HepG2 (cell line): ENCODE results near the gene PYGO2. TPM values are rescaled to one million over a fixed set of nuclear protein-coding genes. Genes with fewer than 3 reads are reported as not detected.

Source experiments
- AHR ChIP-seq: IDR thresholded peaks from 2 replicates; pipeline ENCODE4 v1.6.1; 2018; ENCODE audit warnings: missing genetic modification reagents, missing compliant biosample characterization
- ELF3 ChIP-seq: IDR thresholded peaks from 2 replicates; pipeline ENCODE4 v1.6.1; 2016; ENCODE audit warnings: missing genetic modification reagents, missing compliant biosample characterization
- HNF4G ChIP-seq, 2 experiments: sonication (generic) in 1 of 2; formaldehyde crosslinking in 1 of 2; IDR thresholded peaks; 2 replicates each; pipeline versions ENCODE4 v1.4.0 to v1.6.1; 2011 to 2020; ENCODE audit warnings: borderline replicate concordance in 2 of 2, low read depth in 2 of 2, mild to moderate bottlenecking in 2 of 2, low read length in 1 of 2, missing genetic modification reagents in 1 of 2, moderate library complexity in 1 of 2
- HOXA3 ChIP-seq: sonication (generic); formaldehyde crosslinking; IDR thresholded peaks from 2 replicates; pipeline ENCODE4 v1.5.0; 2020; ENCODE audit warnings: missing genetic modification reagents
- MEF2D ChIP-seq: sonication (generic); formaldehyde crosslinking; IDR thresholded peaks from 2 replicates; pipeline ENCODE4 v1.5.1; 2020; ENCODE audit warnings: mild to moderate bottlenecking, missing genetic modification reagents
- NFE2L2 ChIP-seq: fragments of 150-350 bp; IDR thresholded peaks from 2 replicates; pipeline ENCODE4 v1.6.1; 2014; ENCODE audit warnings: low read length
- NONO ChIP-seq, 2 experiments: fragments of 450-650 bp in 1 of 2; sonication (generic) in 1 of 2; formaldehyde crosslinking in 1 of 2; IDR thresholded peaks in 1 of 2; conservative IDR thresholded peaks in 1 of 2; 2 replicates each; pipeline versions ENCODE4 v1.6.1 to v1.8.0; 2017 to 2022; ENCODE audit warnings: mild to moderate bottlenecking in 1 of 2, missing genetic modification reagents in 1 of 2, moderate library complexity in 1 of 2
- NR2F2 ChIP-seq: IDR thresholded peaks from 2 replicates; pipeline ENCODE4 v1.6.1; 2012; ENCODE audit warnings: low read depth, inconsistent platforms, borderline replicate concordance
- POGZ ChIP-seq: sonication (generic); formaldehyde crosslinking; IDR thresholded peaks from 2 replicates; pipeline ENCODE4 v1.4.0; 2020; ENCODE audit warnings: mild to moderate bottlenecking, missing genetic modification reagents
- TBL1XR1 ChIP-seq: fragments of 150-350 bp; IDR thresholded peaks from 2 replicates; pipeline ENCODE4 v1.6.1; 2014; ENCODE audit warnings: borderline replicate concordance, low read length; ENCODE audit not compliant: partially characterized antibody
- TCF7L2 ChIP-seq: IDR thresholded peaks from 2 replicates; pipeline ENCODE4 v1.6.1; 2011; ENCODE audit warnings: mild to moderate bottlenecking, low read depth, low read length, moderate library complexity
- ZBTB25 ChIP-seq: IDR thresholded peaks from 2 replicates; pipeline ENCODE4 v1.6.1; 2018; ENCODE audit warnings: missing genetic modification reagents
- ZBTB43 ChIP-seq: sonication (generic); formaldehyde crosslinking; conservative IDR thresholded peaks from 2 replicates; pipeline ENCODE4 v1.4.0; 2020; ENCODE audit warnings: missing genetic modification reagents
- ZNF557 ChIP-seq: sonication (generic); formaldehyde crosslinking; IDR thresholded peaks from 2 replicates; pipeline ENCODE4 v1.4.0; 2020; ENCODE audit warnings: missing genetic modification reagents
- ZNF567 ChIP-seq: sonication (generic); formaldehyde crosslinking; IDR thresholded peaks from 2 replicates; pipeline ENCODE4 v1.8.1; 2023; ENCODE audit warnings: mild to moderate bottlenecking, missing genetic modification reagents, borderline replicate concordance
- ZNF639 ChIP-seq: conservative IDR thresholded peaks from 2 replicates; pipeline ENCODE4 v1.6.1; 2018; ENCODE audit warnings: missing genetic modification reagents
- ZNF839 ChIP-seq: sonication (generic); formaldehyde crosslinking; IDR thresholded peaks from 2 replicates; pipeline ENCODE4 v1.4.0; 2020; ENCODE audit warnings: missing genetic modification reagents, mild to moderate bottlenecking, borderline replicate concordance
- ZNF841 ChIP-seq: sonication (generic); formaldehyde crosslinking; IDR thresholded peaks from 2 replicates; pipeline ENCODE4 v1.8.1; 2023; ENCODE audit warnings: missing genetic modification reagents, borderline replicate concordance
- ZSCAN12 ChIP-seq: sonication (generic); formaldehyde crosslinking; IDR thresholded peaks from 2 replicates; pipeline ENCODE4 v1.9.0; 2021; ENCODE audit warnings: mild to moderate bottlenecking, missing genetic modification reagents
- polyA plus RNA-seq, 8 experiments: library from polyadenylated mRNA; depleted of rRNA in 3 of 8; stranded (reverse) in 7 of 8; unstranded in 1 of 8; fragments of >200 nt; fragmentation: Illumina TruSeq in 4 of 8; extraction: Trizol in 4 of 8; gene quantifications; 2 replicates each; pipeline versions ENCODE4 v1.2.1 to v1.2.3, GENCODE V29; 2011 to 2016; ENCODE audit warnings: low read depth in 4 of 8, missing spikeins in 1 of 8, mixed read lengths in 1 of 8; ENCODE audit not compliant: insufficient read depth in 1 of 8
- total RNA-seq, 5 experiments: library from RNA; depleted of rRNA; stranded (reverse); fragments of >200 nt; fragmentation: Illumina TruSeq; extraction: Trizol; gene quantifications; 2 replicates each; pipeline ENCODE4 v1.2.3, GENCODE V29; 2016; ENCODE audit warnings: low read depth in 1 of 5
- TF ChIP-seq, protein P1 (sequence below): IDR thresholded peaks from 2 replicates; pipeline ENCODE4 v1.6.1; 2016; ENCODE audit warnings: missing compliant biosample characterization, missing genetic modification reagents, borderline replicate concordance
- TF ChIP-seq, protein P2 (sequence below): sonication (generic); formaldehyde crosslinking; IDR thresholded peaks from 2 replicates; pipeline ENCODE4 v1.4.0; 2020; ENCODE audit warnings: missing genetic modification reagents, borderline replicate concordance

The PYGO2 gene
- total and polyA plus RNA-seq, 2 of the 13 experiments (the other 11 are each of a cell fraction or from before 2014, with no cell fraction given), result 20.3 to 21.8 TPM

DNA sequence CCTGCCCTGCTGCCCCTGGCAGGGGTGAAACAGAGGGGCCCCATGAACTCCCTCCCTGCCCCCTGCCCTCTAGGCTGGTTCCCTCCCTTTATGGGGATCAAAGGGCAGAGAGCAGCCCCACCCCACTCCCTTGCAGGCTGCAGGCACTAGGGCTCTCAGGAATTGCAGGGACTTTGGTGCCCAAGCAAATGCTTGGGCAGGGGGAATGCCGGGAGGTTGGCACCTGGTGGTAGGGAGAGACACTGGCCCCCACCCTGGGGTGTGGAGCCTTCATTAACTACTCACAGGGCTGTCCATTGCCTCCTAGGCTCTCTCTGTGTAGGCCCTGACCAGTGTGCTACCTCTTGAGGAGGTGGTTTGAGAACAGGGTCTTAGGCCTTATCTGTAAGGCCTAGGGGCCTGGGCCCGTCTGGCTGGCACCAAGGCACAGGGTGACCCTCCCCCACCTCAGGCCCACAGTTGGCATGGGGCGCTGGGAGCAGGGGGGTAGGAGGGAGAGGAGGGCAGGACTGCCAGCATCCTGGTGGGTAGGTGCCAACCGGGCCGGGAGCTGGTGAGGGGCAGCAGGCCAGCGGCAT lies 45.8 kb upstream of the PYGO2 start (continued):
- TF ChIP-seq NFE2L2, result no peak
- no peak for TF ChIP-seq ZNF557 (CRISPR knock-in tag)
- TF ChIP-seq TBL1XR1, result no peak
- TF ChIP-seq HNF4G (IDR thresholded peaks at IDR 0.05; ENCODE audit: borderline replicate concordance, low read depth, low read length), result peak; percentile 85
- 0 out of 2 replicates have a peak, but pooled peaks have one; percentile 27 for TF ChIP-seq HNF4G (CRISPR knock-in tag; IDR thresholded peaks at IDR 0.05; ENCODE audit: borderline replicate concordance, low read depth)
- TF ChIP-seq ELF3 (CRISPR knock-in tag), result no peak
- TF ChIP-seq ZNF639 (CRISPR knock-in tag), result no peak
- no peak for TF ChIP-seq ZNF839
- TF ChIP-seq, protein P1, sequence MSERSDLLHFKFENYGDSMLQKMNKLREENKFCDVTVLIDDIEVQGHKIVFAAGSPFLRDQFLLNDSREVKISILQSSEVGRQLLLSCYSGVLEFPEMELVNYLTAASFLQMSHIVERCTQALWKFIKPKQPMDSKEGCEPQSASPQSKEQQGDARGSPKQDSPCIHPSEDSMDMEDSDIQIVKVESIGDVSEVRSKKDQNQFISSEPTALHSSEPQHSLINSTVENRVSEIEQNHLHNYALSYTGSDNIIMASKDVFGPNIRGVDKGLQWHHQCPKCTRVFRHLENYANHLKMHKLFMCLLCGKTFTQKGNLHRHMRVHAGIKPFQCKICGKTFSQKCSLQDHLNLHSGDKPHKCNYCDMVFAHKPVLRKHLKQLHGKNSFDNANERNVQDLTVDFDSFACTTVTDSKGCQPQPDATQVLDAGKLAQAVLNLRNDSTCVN (CRISPR knock-in tag), result no peak
- TF ChIP-seq ZBTB43 (CRISPR knock-in tag), result no peak
- peak; percentile 44; the same call in 1 of the 2 replicates for TF ChIP-seq NR2F2
- no peak for TF ChIP-seq ZNF841 (CRISPR knock-in tag)
- 0 out of 2 replicates have a peak, but pooled peaks have one; percentile 18 for TF ChIP-seq HOXA3 (CRISPR knock-in tag)
- no peak for TF ChIP-seq MEF2D (CRISPR knock-in tag)
- TF ChIP-seq TCF7L2, result no peak
- TF ChIP-seq, protein P2, sequence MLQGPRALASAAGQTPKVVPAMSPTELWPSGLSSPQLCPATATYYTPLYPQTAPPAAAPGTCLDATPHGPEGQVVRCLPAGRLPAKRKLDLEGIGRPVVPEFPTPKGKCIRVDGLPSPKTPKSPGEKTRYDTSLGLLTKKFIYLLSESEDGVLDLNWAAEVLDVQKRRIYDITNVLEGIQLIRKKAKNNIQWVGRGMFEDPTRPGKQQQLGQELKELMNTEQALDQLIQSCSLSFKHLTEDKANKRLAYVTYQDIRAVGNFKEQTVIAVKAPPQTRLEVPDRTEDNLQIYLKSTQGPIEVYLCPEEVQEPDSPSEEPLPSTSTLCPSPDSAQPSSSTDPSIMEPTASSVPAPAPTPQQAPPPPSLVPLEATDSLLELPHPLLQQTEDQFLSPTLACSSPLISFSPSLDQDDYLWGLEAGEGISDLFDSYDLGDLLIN (CRISPR knock-in tag), result no peak
- no peak for TF ChIP-seq POGZ
- TF ChIP-seq AHR, result no peak
- TF ChIP-seq NONO (IDR thresholded peaks at IDR 0.05), result no peak
- TF ChIP-seq NONO (CRISPR knock-in tag; conservative IDR thresholded peaks at IDR 0.05), result peak; percentile 49; the same call in 1 of the 2 replicates
- TF ChIP-seq ZSCAN12 (CRISPR knock-in tag), result no peak
- no peak for TF ChIP-seq ZNF567 (CRISPR knock-in tag)
- no peak for TF ChIP-seq ZBTB25
